ENCODE data around the gene SORCS2.

The SORCS2 gene

GRCh38 chr4:7676398-7676922 lies 484.1 kb downstream of the SORCS2 start:
- no peaks in the 10 kb centered on the region for H3K36me3 ChIP-seq (ENCODE audit: insufficient read depth, insufficient read length, low read length)
- no peak overlapping the region for H3K4me3 ChIP-seq (ENCODE audit: insufficient read length, low read depth)
- no peak overlapping the region for H3K9ac ChIP-seq (ENCODE audit: insufficient read length, low read depth)
- peaks cover 8% of the 10 kb centered on the region for H3K9me3 ChIP-seq (ENCODE audit: insufficient read depth, low read length)
- no peak for TF ChIP-seq ZNF274 (IDR thresholded peaks at IDR 0.05; ENCODE audit: low read depth, low read length)
- no peak for TF ChIP-seq YY1 (IDR thresholded peaks at IDR 0.05; ENCODE audit: insufficient read depth, insufficient read length)
- no peak for TF ChIP-seq SUZ12 (IDR thresholded peaks at IDR 0.05; ENCODE audit: extremely low read depth, insufficient read depth, insufficient read length)
- H3K27me3 ChIP-seq (ENCODE audit: insufficient read depth, insufficient read length) = no peaks in the 10 kb centered on the region
- DNase-seq (ENCODE audit: low read depth, low spot score) = no peak
- peaks cover 13% of the 10 kb centered on the region for H3K4me1 ChIP-seq (ENCODE audit: insufficient read depth, insufficient read length)

GRCh38 chr4:7677086-7677485 lies 484.7 kb downstream of the SORCS2 start:
- no peaks in the 10 kb centered on the region for H3K36me3 ChIP-seq (ENCODE audit: insufficient read depth, insufficient read length, low read length)
- peaks cover 11% of the 10 kb centered on the region; the same call in 1 of the 2 replicates for H3K9me3 ChIP-seq (ENCODE audit: insufficient read depth, low read length)
- no peak overlapping the region for H3K9ac ChIP-seq (ENCODE audit: insufficient read length, low read depth)
- H3K27me3 ChIP-seq (ENCODE audit: insufficient read depth, insufficient read length) = no peaks in the 10 kb centered on the region
- no peak overlapping the region for H3K4me3 ChIP-seq (ENCODE audit: insufficient read length, low read depth)
- DNase-seq (ENCODE audit: low read depth, low spot score) = no peak
- TF ChIP-seq SUZ12 (IDR thresholded peaks at IDR 0.05; ENCODE audit: extremely low read depth, insufficient read depth, insufficient read length) (no peak), ZNF274 (IDR thresholded peaks at IDR 0.05; ENCODE audit: low read depth, low read length) (no peak), YY1 (IDR thresholded peaks at IDR 0.05; ENCODE audit: insufficient read depth, insufficient read length) (no peak)
- H3K4me1 ChIP-seq (ENCODE audit: insufficient read depth, insufficient read length) = peaks cover 13% of the 10 kb centered on the region

DNA sequence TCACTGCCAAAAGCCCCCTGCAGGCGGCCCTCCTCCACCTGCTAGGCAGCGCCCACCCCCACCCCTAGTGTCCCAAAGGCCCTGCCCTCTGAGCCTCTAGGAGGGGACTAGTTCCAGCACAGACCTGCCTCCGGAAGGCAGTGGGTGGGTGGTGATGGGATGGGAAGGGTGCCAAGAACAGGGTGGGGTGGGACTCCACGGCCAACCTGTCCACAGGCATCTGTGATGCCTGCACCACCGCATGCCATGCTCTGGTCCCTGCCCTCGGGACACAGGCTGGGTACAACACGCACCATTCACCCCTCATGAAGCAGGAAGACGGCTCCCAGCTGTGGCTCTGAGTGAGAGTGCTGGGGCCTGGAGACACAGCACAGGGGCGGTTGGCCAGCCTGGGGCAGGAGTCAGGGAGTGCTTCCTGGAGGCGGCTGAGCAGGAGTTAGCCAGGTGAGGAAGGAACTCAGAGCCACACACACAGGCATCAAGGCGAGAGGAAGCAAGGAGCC lies 485.5 kb downstream of the SORCS2 start:
- H3K36me3 ChIP-seq (ENCODE audit: insufficient read depth, insufficient read length, low read length) = no peaks in the 10 kb centered on the region
- H3K9me3 ChIP-seq (ENCODE audit: insufficient read depth, low read length) = peaks cover 19% of the 10 kb centered on the region; the same call in 1 of the 2 replicates
- no peak overlapping the region for H3K4me3 ChIP-seq (ENCODE audit: insufficient read length, low read depth)
- no peaks in the 10 kb centered on the region for H3K27me3 ChIP-seq (ENCODE audit: insufficient read depth, insufficient read length)
- peaks cover 13% of the 10 kb centered on the region for H3K4me1 ChIP-seq (ENCODE audit: insufficient read depth, insufficient read length)
- DNase-seq (ENCODE audit: low read depth, low spot score) = no peak
- TF ChIP-seq ZNF274 (IDR thresholded peaks at IDR 0.05; ENCODE audit: low read depth, low read length) (no peak), SUZ12 (IDR thresholded peaks at IDR 0.05; ENCODE audit: extremely low read depth, insufficient read depth, insufficient read length) (no peak), YY1 (IDR thresholded peaks at IDR 0.05; ENCODE audit: insufficient read depth, insufficient read length) (no peak)
- peak overlapping the region; percentile 12 for H3K9ac ChIP-seq (ENCODE audit: insufficient read length, low read depth)

- no peak for TF ChIP-seq ZNF274 (IDR thresholded peaks at IDR 0.05; ENCODE audit: low read depth, low read length)
- Histone ChIP-seq H3K9me3 (ENCODE audit: insufficient read depth, low read length) (peaks cover 24% of the 10 kb centered on the region; the same call in 1 of the 2 replicates), H3K9ac (ENCODE audit: insufficient read length, low read depth) (no peak overlapping the region), H3K27me3 (ENCODE audit: insufficient read depth, insufficient read length) (no peaks in the 10 kb centered on the region), H3K36me3 (ENCODE audit: insufficient read depth, insufficient read length, low read length) (no peaks in the 10 kb centered on the region), H3K4me1 (ENCODE audit: insufficient read depth, insufficient read length) (peaks cover 13% of the 10 kb centered on the region), H3K4me3 (ENCODE audit: insufficient read length, low read depth) (no peak overlapping the region)
- no peak for DNase-seq (ENCODE audit: low read depth, low spot score)
These were observed 486.0 kb downstream of the SORCS2 start for GRCh38 chr4:7678318-7678852.

GRCh38 chr4:7679406-7680040 lies 487.2 kb downstream of the SORCS2 start:
- Histone ChIP-seq H3K27me3 (ENCODE audit: insufficient read depth, insufficient read length) (no peaks in the 10 kb centered on the region), H3K9ac (ENCODE audit: insufficient read length, low read depth) (no peak overlapping the region), H3K9me3 (ENCODE audit: insufficient read depth, low read length) (peaks cover 30% of the 10 kb centered on the region; the same call in 1 of the 2 replicates), H3K36me3 (ENCODE audit: insufficient read depth, insufficient read length, low read length) (no peaks in the 10 kb centered on the region), H3K4me1 (ENCODE audit: insufficient read depth, insufficient read length) (peaks cover 8% of the 10 kb centered on the region), H3K4me3 (ENCODE audit: insufficient read length, low read depth) (no peak overlapping the region)
- TF ChIP-seq YY1 (IDR thresholded peaks at IDR 0.05; ENCODE audit: insufficient read depth, insufficient read length) (no peak), ZNF274 (IDR thresholded peaks at IDR 0.05; ENCODE audit: low read depth, low read length) (no peak), SUZ12 (IDR thresholded peaks at IDR 0.05; ENCODE audit: extremely low read depth, insufficient read depth, insufficient read length) (no peak)
- DNase-seq (ENCODE audit: low read depth, low spot score) = no peak

GRCh38 chr4:7680106-7680505 lies 487.8 kb downstream of the SORCS2 start:
- Histone ChIP-seq H3K4me3 (ENCODE audit: insufficient read length, low read depth) (no peak overlapping the region), H3K9me3 (ENCODE audit: insufficient read depth, low read length) (peaks cover 30% of the 10 kb centered on the region; the same call in 1 of the 2 replicates), H3K9ac (ENCODE audit: insufficient read length, low read depth) (no peak overlapping the region), H3K4me1 (ENCODE audit: insufficient read depth, insufficient read length) (peaks cover 8% of the 10 kb centered on the region), H3K36me3 (ENCODE audit: insufficient read depth, insufficient read length, low read length) (no peaks in the 10 kb centered on the region), H3K27me3 (ENCODE audit: insufficient read depth, insufficient read length) (no peaks in the 10 kb centered on the region)
- no peak for TF ChIP-seq ZNF274 (IDR thresholded peaks at IDR 0.05; ENCODE audit: low read depth, low read length)
- no peak for TF ChIP-seq YY1 (IDR thresholded peaks at IDR 0.05; ENCODE audit: insufficient read depth, insufficient read length)
- DNase-seq (ENCODE audit: low read depth, low spot score) = no peak

GRCh38 chr4:7680731-7681130 lies 488.4 kb downstream of the SORCS2 start:
- no peak for DNase-seq (ENCODE audit: low read depth, low spot score)
- Histone ChIP-seq H3K36me3 (ENCODE audit: insufficient read depth, insufficient read length, low read length) (no peaks in the 10 kb centered on the region), H3K9ac (ENCODE audit: insufficient read length, low read depth) (no peak overlapping the region), H3K9me3 (ENCODE audit: insufficient read depth, low read length) (peaks cover 30% of the 10 kb centered on the region; the same call in 1 of the 2 replicates), H3K4me1 (ENCODE audit: insufficient read depth, insufficient read length) (peaks cover 8% of the 10 kb centered on the region), H3K27me3 (ENCODE audit: insufficient read depth, insufficient read length) (no peaks in the 10 kb centered on the region), H3K4me3 (ENCODE audit: insufficient read length, low read depth) (no peak overlapping the region)
- TF ChIP-seq YY1 (IDR thresholded peaks at IDR 0.05; ENCODE audit: insufficient read depth, insufficient read length) = no peak
- no peak for TF ChIP-seq ZNF274 (IDR thresholded peaks at IDR 0.05; ENCODE audit: low read depth, low read length)
- no peak for TF ChIP-seq SUZ12 (IDR thresholded peaks at IDR 0.05; ENCODE audit: extremely low read depth, insufficient read depth, insufficient read length)
